Heart left ventricle (tissue), 16 donors: ENCODE measurements around the gene VSIG10. TPM values are rescaled to one million over a fixed set of nuclear protein-coding genes. Genes with fewer than 3 reads are reported as not detected.

ENCODE experiments used
- ATAC-seq, 4 donors: fragments of 200-7000 bp; cut with Tn5 transposase; one replicate each; pipeline ENCODE4 v1.9.1; 2020 to 2022; ENCODE audit warnings: moderate library complexity in 4 of 4, mild to moderate bottlenecking in 3 of 4, moderate number of reproducible peaks in 1 of 4
- DNase-seq, 5 donors: peaks; one replicate each; pipeline ENCODE4 v3.0.0-alpha.2; 2020
- H3K27ac ChIP-seq, 12 donors: fragments of 200-600 bp; sonication (generic) in 4 of 12; one replicate each; pipeline versions ENCODE4 v1.5.0 to v1.8.0; 2016 to 2022; ENCODE audit warnings: mild to moderate bottlenecking in 2 of 12
- H3K27me3 ChIP-seq, 9 donors: fragments of 200-600 bp; sonication (generic) in 2 of 9; one replicate each; pipeline versions ENCODE4 v1.5.1 to v1.8.0; 2016 to 2022; ENCODE audit warnings: mild to moderate bottlenecking in 3 of 9
- H3K36me3 ChIP-seq, 9 donors: fragments of 200-600 bp; sonication (generic) in 2 of 9; one replicate each; pipeline versions ENCODE4 v1.5.0 to v1.8.0; 2018 to 2022; ENCODE audit warnings: mild to moderate bottlenecking in 2 of 9
- H3K4me1 ChIP-seq, 12 donors: fragments of 200-600 bp; sonication (generic) in 4 of 12; one replicate each; pipeline versions ENCODE4 v1.5.0 to v1.8.0; 2016 to 2022; ENCODE audit warnings: mild to moderate bottlenecking in 3 of 12
- H3K4me3 ChIP-seq, 12 donors: fragments of 200-600 bp; sonication (generic) in 4 of 12; one replicate each; pipeline versions ENCODE4 v1.5.0 to v1.8.0; 2017 to 2022; ENCODE audit warnings: mild to moderate bottlenecking in 9 of 12, moderate library complexity in 4 of 12
- H3K9me3 ChIP-seq, 12 donors: fragments of 200-600 bp; sonication (generic) in 4 of 12; one replicate each; pipeline versions ENCODE4 v1.5.0 to v1.8.0; 2016 to 2022; ENCODE audit warnings: mild to moderate bottlenecking in 1 of 12
- POLR2A ChIP-seq, 2 donors: fragments of 450-650 bp; IDR thresholded peaks; one replicate each; pipeline ENCODE4 v1.6.1; 2017; ENCODE audit warnings: antibody characterized with exemption in 2 of 2, mild to moderate bottlenecking in 2 of 2, moderate library complexity in 2 of 2
- WGBS, 4 donors: extraction: QIAGEN DNeasy Blood & Tissue Kit in 2 of 4; methylation state at CpG; one replicate each; pipeline versions ENCODE4 v1.1.5 to v1.1.7; 2013 to 2018; 5-methylcytosine and 5-hydroxymethylcytosine counted together
- intact Hi-C, 10 donors: fragments of 100-400 bp; cut with DNase I; formaldehyde crosslinking; loops; one replicate each; pipeline versions ENCODE4 v1.11.1 to v1.14.2; 2022
- polyA plus RNA-seq, 2 donors: library from polyadenylated mRNA; stranded (reverse); fragments of 200-250 nt; gene quantifications; one replicate each; pipeline ENCODE4 v1.2.3, GENCODE V29; 2013
- total RNA-seq, 9 donors: library from RNA; depleted of rRNA in 2 of 9; stranded (reverse); fragments of >200 nt in 2 of 9; fragmentation: NEBNext Ultra II Directional in 3 of 9; extraction: Animal tissue kit (Norgen Biotek cat#: 25700) in 3 of 9; gene quantifications; one replicate each; pipeline versions ENCODE4 v1.1.0 to v1.2.4, GENCODE V29; 2016 to 2023
- TF ChIP-seq, protein P1 (sequence below), 12 donors: fragments of 200-600 bp; sonication (generic) in 4 of 12; IDR thresholded peaks; one replicate each; pipeline versions ENCODE4 v1.5.0 to v1.8.0; 2018 to 2022; ENCODE audit warnings: antibody characterized with exemption in 12 of 12, mild to moderate bottlenecking in 5 of 12
- donor health status: ischemic (EF 13 %, LVEDD 7.1; RV severe dilation, severe dysfunction).
- donor health status: healthy with polysubstance abuse.
- donor health status: DM: no; HTN: yes; CAD: no.
- donor health status: DM: no; HTN: no; CAD: no.
- donor health status: ischemic (EF 25% LVEDD 6.9; RV normal size, moderate dysfunction).
- donor health status: ischemic (EF 25% LVEDD 5.7; RV mildly dilated, moderate dysfunction).
- donor health status: healthy.
- donor health status: DM: yes; HTN: yes; CAD: no.
- donor health status: ischemic (EF 35%, LVEDD 5.7; RV mildly dilated, moderate dysfunction).
- donor health status: nonischemic (EF 11% LVEDD 7.7; RV severe dilation, severe dysfunction).
- donor health status: DM: yes; HTN: yes; CAD: no.
- donor health status: PGD.
- donor health status: ischemic (EF 29% LVEDD 5.4; RV normal size, mild dysfunction).
- donor health status: nonischemic (EF 23%, LVEDD 6.1; RV moderate dilation, normal function).

The VSIG10 gene
- total and polyA plus RNA-seq, 11 donors: 6.3 to 17.7 (median 10.7) TPM

DNA sequence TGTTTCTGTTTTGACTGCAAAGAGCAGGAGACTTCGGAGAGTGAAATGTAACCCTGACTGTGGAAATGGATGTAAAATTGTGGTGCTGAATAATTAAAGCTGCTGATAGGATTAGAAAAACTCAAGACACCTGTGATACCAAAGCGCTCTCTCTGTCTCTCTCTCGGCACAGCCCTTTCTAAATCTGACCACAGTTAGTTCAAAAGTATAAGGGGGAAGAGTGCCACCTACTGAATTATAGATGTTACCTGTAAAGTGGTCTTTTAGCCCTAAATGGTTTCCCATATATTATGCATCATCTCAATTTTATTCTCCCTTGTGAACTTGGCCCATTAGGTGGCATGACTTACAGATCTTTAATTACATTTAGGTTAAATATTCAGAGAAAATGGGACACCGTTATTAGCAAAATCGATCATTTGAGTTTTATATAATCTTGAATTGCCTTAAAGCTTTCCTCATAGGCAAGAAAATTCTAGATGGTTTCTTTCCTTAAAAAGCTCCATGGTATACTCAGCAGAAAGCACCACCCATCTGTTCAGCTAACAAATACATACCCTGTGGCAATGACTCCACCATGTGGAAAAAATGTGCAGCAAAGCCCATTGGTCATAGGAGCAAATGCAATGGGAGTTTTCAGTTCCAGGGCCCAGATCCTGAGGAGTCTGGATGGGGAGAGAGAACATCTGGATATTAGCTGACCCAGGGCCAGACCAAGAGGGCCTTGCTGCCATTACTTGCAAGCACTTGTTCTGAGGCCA lies 69.2 kb downstream of the VSIG10 start:
- ATAC-seq (peak in 3 of 4 donors; percentile 60 to 75 (median 66)), DNase-seq (no peak)
- H3K4me1 ChIP-seq: peaks cover 0 to 6% (median 0%) of the 10 kb centered on the region in 12 donors
- WGBS, 4 donors: 92 to 97% (median 95%) methylated on average over 5 of the region's 5 CpGs
- H3K27ac ChIP-seq: no peak overlapping the region
- H3K9me3 ChIP-seq: no peaks in the 10 kb centered on the region
- no peaks in the 10 kb centered on the region for H3K27me3 ChIP-seq
- peaks cover 0 to 100% (median 99%) of the 10 kb centered on the region in 9 donors for H3K36me3 ChIP-seq
- H3K4me3 ChIP-seq: no peak overlapping the region
- TF ChIP-seq, protein P1, sequence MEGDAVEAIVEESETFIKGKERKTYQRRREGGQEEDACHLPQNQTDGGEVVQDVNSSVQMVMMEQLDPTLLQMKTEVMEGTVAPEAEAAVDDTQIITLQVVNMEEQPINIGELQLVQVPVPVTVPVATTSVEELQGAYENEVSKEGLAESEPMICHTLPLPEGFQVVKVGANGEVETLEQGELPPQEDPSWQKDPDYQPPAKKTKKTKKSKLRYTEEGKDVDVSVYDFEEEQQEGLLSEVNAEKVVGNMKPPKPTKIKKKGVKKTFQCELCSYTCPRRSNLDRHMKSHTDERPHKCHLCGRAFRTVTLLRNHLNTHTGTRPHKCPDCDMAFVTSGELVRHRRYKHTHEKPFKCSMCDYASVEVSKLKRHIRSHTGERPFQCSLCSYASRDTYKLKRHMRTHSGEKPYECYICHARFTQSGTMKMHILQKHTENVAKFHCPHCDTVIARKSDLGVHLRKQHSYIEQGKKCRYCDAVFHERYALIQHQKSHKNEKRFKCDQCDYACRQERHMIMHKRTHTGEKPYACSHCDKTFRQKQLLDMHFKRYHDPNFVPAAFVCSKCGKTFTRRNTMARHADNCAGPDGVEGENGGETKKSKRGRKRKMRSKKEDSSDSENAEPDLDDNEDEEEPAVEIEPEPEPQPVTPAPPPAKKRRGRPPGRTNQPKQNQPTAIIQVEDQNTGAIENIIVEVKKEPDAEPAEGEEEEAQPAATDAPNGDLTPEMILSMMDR (IDR thresholded peaks at IDR 0.05): peak in 9 of 12 donors; percentile 14 to 43 (median 33)
- TF ChIP-seq POLR2A (IDR thresholded peaks at IDR 0.05): no peak
- intact Hi-C loops: loop anchor here in 8 of 10 donors (5.0 to 10.0 kb wide), 2 partner anchors 157 to 160 kb away; no protein-coding TSS in a partner anchor

DNA sequence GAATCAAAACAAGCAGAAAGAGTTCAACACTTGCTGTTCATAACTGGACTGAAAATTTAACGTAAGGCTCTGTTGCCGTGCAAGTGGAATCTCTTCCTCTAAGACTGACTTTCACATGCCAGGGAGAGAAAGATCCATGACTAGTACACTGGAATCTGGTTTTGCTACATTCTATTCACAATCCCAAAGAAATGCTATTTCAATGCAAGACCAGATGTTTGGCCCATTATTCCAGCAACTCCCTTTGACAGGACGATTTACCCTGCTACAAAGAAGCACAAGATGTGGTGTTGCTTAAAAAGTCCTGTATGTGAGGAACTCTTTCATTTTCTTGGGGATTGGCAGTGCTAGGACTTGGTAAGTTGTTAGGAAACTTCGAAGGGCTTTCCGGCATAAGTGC lies 69.9 kb downstream of the VSIG10 start:
- no peak for ATAC-seq
- H3K4me1 ChIP-seq: peaks cover 0 to 6% (median 0%) of the 10 kb centered on the region in 12 donors

DNA sequence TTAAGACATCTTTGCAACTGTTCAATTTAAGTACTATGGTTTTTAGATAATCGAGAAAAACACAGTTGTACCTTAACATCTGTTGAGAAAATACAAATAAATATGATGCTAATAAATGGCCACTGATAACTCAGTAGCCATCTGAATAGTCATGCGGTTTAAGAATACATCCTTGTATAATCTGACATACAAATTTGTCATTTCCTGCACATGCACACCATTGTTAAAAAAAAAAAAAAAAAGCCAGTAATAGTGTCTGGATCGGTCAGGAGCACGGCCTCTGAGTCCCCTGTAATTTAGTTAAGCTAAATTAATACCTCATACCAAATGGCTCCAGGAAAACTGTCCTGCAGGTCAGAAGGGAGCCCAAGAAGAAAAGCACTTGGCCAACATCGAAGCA lies 70.5 kb downstream of the VSIG10 start:
- no peak for TF ChIP-seq POLR2A (IDR thresholded peaks at IDR 0.05)
- TF ChIP-seq, protein P1 (IDR thresholded peaks at IDR 0.05): no peak
- H3K4me1 ChIP-seq: peaks cover 0 to 6% (median 0%) of the 10 kb centered on the region in 12 donors
- WGBS, 4 donors: 77 to 82% (median 81%) methylated on average over 5 of the region's 5 CpGs
- H3K4me3 ChIP-seq: no peak overlapping the region
- peaks cover 0 to 100% (median 98%) of the 10 kb centered on the region in 9 donors for H3K36me3 ChIP-seq
- intact Hi-C loops: loop anchor here in 7 of 10 donors (10.0 kb wide), 1 partner anchor 159 kb away; no protein-coding TSS in a partner anchor
- H3K27me3 ChIP-seq: no peaks in the 10 kb centered on the region
- H3K9me3 ChIP-seq: no peaks in the 10 kb centered on the region
- DNase-seq (no peak), ATAC-seq (no peak)
- no peak overlapping the region for H3K27ac ChIP-seq

More for the DNA sequence above, 69.9 kb downstream of the VSIG10 start:
- DNase-seq: no peak
- no peak overlapping the region for H3K4me3 ChIP-seq
- no peak for TF ChIP-seq POLR2A (IDR thresholded peaks at IDR 0.05)
- TF ChIP-seq, protein P1 (IDR thresholded peaks at IDR 0.05): no peak
- intact Hi-C loops: loop anchor here in 7 of 10 donors (10.0 kb wide), 1 partner anchor 159 kb away; no protein-coding TSS in a partner anchor
- no peaks in the 10 kb centered on the region for H3K27me3 ChIP-seq
- 86 to 93% (median 93%) methylated on average over 5 of the region's 5 CpGs for WGBS, 4 donors
- no peaks in the 10 kb centered on the region for H3K9me3 ChIP-seq
- H3K36me3 ChIP-seq: peaks cover 0 to 100% (median 98%) of the 10 kb centered on the region in 9 donors
- no peak overlapping the region for H3K27ac ChIP-seq

DNA sequence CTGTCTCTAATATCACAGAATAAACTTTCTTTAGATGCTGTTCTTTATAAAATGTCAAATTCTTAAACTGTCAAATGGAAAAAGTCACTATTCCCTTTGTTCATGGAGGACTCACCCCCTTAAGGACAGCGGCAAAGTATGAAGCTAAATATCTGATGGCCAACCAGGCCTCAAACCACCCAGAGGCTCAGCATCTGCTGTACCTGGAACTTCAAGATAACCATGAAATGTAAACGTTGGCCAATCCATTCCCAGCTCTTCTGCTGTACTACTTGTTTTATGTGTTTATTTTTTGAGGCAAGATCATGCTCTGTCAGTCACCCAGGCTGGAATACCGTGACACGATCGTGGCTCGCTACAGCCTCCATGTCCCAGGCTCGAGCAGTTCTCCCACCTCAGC lies 71.6 kb downstream of the VSIG10 start:
- Histone ChIP-seq H3K27ac (no peak overlapping the region), H3K4me3 (no peak overlapping the region), H3K9me3 (no peaks in the 10 kb centered on the region), H3K4me1 (peaks cover 0 to 6% (median 0%) of the 10 kb centered on the region in 12 donors), H3K36me3 (peaks cover 0 to 100% (median 98%) of the 10 kb centered on the region in 9 donors), H3K27me3 (no peaks in the 10 kb centered on the region)
- TF ChIP-seq, protein P1 (IDR thresholded peaks at IDR 0.05): no peak
- no peak for TF ChIP-seq POLR2A (IDR thresholded peaks at IDR 0.05)
- intact Hi-C loops: loop anchor here in 7 of 10 donors (10.0 kb wide), 1 partner anchor 157 kb away; no protein-coding TSS in a partner anchor
- DNase-seq (no peak), ATAC-seq (no peak)
- 93 to 96% (median 94%) methylated on average over 7 of the region's 7 CpGs for WGBS, 4 donors
